GM19452 (cell line): ENCODE results near the gene LRCOL1.

Experiments used
- ATAC-seq: cut with Tn5 transposase; IDR thresholded peaks from one replicate; pipeline ENCODE4 v1.9.1; 2021; ENCODE audit not compliant: unreplicated experiment

Gene LRCOL1

GRCh38 chr12:132637811-132638210, 27.4 kb upstream of the LRCOL1 start:
- ATAC-seq, result no peak

DNA sequence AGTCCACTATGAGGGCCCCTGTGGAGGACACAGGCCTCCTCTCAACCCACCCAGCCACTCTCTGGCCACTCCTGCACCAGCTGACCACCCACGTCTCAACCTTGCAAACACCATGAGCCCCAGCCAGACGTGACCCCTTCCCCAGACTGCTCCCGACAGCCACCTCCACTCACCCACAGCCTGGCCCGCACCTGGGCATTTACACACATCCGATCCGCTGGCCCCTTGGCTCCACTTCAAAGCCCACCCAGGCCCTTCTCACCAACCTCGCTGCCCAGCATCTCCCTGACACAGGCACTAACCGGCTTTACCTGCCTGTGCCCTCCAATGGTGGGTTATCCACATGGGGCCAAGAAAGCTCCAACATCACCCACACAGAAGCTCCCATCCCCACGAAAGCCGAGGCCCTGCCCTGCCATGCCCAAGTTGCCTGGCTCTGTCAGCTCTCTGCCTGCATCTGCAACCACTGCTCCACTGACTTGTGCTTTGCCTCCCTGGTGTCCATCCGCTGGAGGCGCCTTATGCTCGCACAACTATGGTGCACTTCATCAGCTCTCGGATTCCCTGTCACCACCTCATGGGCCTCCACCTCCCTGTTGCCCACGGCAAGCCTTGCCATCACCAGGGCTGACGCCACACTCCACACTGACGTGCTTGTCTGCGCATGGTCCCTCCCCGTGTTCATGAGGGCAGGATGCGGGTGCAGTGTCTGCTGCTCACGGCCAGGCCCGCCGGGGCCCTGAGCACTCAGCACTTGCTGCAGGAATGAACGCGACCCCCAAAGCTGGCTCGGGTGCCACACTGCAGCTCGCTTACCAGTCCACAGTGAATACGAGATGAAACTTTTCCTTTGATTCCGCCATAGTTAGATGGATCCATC, 24.9 kb upstream of the LRCOL1 start:
- ATAC-seq, result no peak

GRCh38 chr12:132634411-132634990, 24.1 kb upstream of the LRCOL1 start:
- no peak for ATAC-seq

DNA sequence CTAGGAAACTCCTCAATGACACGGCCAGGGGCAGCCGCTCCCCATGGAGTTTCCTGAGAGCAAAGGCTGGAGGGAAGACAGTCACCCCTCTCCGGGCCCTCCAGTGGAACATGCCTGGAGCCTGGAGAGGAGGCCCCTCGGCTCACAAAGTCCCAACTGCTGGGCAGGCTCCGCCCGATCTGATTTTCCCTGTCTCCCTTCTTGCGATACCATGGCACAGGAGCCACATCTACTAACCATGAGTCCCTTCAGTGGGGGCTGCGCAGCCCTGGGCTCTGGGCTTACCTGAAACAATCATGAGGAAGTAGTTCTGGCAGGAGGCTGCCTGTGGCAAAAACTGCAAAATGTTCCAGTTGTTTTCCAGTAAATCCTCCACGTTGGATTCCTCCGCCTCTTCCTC, 23.5 kb upstream of the LRCOL1 start:
- no peak for ATAC-seq

- ATAC-seq, result no peak
Observed at GRCh38 chr12:132633398-132633797, 23.0 kb upstream of the LRCOL1 start.

- ATAC-seq, result no peak
Observed at GRCh38 chr12:132632521-132633228, 22.3 kb upstream of the LRCOL1 start.

DNA sequence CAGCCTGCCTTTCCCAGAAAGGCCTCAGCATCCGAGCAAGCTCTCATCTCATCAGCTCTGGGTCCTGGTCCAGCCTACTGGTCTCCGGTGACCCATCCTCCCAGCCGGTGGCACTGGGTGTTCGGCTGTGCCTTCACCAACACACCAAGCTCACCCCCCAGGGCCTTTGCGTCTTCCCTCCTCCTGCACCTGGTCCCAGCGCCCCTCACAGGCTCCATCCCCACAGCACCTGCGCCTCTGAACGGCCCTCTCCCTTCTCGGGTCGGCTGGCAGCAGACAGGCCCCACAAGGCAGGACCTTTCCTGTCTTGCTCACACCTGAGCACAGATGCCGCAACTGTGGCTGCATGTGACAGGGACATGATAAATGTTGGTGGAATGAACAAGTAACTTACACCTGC, 21.3 kb upstream of the LRCOL1 start:
- no peak for ATAC-seq

GRCh38 chr12:132630672-132631071, 20.3 kb upstream of the LRCOL1 start:
- no peak for ATAC-seq

DNA sequence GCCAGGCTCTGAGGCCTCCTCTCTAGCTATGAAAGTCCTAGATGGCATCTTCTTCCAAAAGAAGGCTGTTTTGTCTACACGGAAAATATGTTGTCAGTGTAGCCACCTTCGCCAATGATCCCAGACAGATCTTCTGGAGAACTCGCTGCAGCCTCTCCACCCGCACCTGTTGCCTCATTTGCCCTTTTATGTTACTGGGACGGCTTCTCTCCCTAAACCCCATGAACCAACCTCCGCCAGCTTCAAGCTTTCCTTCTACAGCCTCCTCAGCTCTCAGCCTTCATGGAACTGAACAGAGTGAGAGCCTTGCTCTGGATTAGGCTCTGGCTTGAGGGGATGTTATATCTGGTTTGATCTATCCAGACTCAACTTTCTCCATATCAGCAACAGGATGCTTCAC, 18.9 kb upstream of the LRCOL1 start:
- ATAC-seq, result no peak

GRCh38 chr12:132625731-132626430, 15.5 kb upstream of the LRCOL1 start:
- no peak for ATAC-seq

- no peak for ATAC-seq
Observed at GRCh38 chr12:132624910-132625630, 14.7 kb upstream of the LRCOL1 start.

DNA sequence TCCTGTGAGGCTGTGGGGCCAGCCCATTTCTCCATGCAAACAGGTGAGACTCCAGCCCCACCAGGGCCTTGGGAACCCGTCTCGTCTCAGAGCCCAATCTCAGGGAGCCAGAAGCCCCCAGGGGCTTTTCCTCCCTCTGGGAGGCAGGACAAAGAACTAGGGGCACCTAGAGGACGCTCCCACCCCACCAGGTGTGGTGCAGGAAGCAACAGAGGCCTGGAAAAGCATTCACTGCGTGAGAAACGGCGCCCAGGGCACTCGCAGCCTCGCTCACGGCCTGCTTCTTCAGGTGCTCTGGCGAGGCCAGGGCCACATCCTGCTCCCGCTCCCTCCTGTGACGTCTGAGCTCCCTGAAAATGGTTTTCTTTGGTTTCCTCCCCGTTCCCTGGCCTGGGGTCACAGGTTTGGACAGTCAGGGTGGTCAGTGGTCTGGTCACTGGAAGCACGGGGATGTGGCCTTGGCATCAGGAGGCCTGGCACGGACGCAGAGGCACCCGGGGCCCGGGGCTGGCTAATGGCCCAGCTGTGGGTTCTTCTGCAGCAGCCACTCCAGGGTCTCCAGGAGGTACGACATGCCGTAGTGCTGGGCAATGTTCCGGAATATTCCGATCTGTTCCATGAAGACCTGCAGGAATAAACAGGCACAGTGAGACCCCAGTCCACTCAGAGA, 13.9 kb upstream of the LRCOL1 start:
- no peak for ATAC-seq

GRCh38 chr12:132623072-132623869, 12.9 kb upstream of the LRCOL1 start:
- ATAC-seq, result no peak

- ATAC-seq, result no peak
Observed at GRCh38 chr12:132622437-132623071, 12.2 kb upstream of the LRCOL1 start.

DNA sequence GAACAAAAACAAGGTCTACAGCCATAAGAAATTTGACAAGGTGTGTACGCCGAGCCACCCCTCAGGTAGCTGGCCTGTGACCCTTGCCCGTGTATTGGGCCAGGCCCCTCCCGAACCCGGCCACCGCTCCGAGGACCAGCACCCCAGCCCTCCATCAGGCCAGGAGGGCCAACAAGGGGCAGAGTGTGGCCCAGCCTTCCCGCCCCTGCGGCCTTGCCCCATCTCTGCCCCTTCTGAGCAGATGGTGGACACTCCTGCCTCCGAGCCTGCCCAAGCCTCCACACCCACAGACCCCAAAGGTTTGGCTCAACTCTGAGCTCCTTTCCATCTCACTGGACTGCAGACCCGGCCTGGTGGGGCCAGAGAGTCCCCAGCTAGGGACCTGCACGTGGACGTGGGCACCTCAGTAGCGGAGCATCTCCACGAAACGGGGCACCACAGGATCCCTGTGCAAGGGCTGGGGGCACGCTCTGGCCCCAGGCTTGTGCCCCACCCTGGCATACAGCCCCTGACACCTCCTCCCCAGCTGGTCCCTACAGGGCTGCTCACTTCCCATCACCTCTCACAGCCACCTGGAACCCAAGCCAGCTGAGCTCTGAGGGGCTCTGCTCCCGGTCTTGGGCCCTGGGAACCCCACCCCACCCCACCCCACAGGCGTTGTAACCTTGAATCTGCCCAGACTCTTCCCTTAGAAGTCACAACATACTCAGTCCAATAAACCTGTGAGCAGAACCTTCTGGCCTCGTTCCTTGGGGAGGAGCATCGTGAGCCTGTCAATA, 11.5 kb upstream of the LRCOL1 start:
- ATAC-seq, result no peak

DNA sequence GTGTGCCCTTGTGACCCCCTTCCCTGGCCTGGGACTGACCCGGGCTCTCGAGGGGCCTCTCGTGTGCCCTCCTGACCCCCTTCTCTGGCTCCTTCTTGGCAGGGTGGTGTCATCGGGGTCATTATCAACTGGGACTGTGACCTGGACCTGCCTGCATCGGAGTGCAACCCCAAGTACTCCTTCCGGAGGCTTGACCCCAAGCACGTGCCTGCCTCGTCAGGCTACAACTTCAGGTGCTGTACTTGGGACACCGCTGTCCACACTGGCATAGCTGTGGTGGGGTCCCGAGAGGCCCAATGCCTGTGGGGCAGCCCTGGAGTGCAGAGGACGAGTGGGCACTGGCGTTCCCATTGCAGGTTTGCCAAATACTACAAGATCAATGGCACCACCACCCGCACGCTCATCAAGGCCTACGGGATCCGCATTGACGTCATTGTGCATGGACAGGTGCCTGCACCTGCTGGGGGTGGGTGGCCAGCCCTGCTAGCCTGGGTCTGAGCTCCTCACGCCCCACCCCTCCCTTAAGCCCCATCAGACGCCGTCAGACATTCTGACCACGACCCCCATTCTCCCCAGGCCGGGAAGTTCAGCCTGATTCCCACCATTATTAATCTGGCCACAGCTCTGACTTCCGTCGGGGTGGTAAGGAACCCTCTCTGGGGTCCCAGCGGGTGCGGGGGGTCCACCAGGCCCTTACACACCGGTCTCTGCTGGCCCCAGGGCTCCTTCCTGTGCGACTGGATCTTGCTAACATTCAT, 10.7 kb upstream of the LRCOL1 start:
- no peak for ATAC-seq

DNA sequence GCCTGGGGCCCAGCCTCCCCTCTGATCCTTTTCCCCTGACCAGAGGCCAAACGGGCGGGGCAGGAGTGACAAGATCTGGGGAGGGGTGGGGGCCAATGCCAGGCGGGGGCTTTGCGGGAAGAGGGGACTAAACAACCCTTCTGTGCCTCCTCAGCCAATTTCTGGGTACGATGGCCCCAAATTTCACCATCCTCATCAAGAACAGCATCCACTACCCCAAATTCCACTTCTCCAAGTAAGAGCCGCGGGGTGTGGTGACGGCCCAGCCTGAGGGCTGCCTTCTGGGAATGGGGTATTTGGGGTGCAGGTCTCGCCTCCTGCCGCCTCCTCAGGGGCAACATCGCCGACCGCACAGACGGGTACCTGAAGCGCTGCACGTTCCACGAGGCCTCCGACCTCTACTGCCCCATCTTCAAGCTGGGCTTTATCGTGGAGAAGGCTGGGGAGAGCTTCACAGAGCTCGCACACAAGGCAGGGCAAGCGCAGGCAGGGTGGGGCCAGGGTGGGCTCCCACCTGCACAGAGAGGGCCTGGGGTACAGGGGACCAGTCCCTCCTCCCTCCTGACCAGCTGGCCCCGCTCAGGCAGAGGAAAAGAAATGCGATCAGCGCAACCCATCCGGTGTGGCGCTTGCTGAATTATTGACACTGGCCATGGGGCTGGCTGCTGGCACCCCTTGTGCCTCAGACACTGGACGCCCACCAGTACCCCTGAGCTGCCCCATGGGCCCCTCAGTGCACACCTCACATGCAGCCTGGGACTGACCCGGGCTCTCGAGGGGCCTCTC, 9.9 kb upstream of the LRCOL1 start:
- ATAC-seq, result no peak
